Right lobe of liver (tissue), 6 donors: Measurements from ENCODE around the gene PTPRU. TPM values are rescaled to one million over a fixed set of nuclear protein-coding genes. Genes with fewer than 3 reads are reported as not detected.

Experiments used
- ATAC-seq, 4 donors: fragments of 200-7000 bp; cut with Tn5 transposase; one replicate each; pipeline ENCODE4 v1.9.1; 2020; ENCODE audit warnings: mild to moderate bottlenecking in 4 of 4, moderate library complexity in 4 of 4
- DNase-seq, 3 donors: peaks; one replicate each; pipeline ENCODE4 v3.0.0-alpha.2; 2020
- H3K27ac ChIP-seq, 3 donors: fragments of 200-600 bp; one replicate each; pipeline ENCODE4 v1.8.0; 2022
- H3K27me3 ChIP-seq, 2 donors: fragments of 200-600 bp; one replicate each; pipeline ENCODE4 v1.8.0; 2022
- H3K36me3 ChIP-seq, 4 donors: fragments of 200-600 bp; sonication (generic) in 1 of 4; one replicate each; pipeline versions ENCODE4 v1.5.1 to v1.8.0; 2017 to 2022; ENCODE audit warnings: control low read depth in 1 of 4
- H3K4me1 ChIP-seq, 4 donors: fragments of 200-600 bp; sonication (generic) in 1 of 4; one replicate each; pipeline versions ENCODE4 v1.5.1 to v1.8.0; 2017 to 2022; ENCODE audit warnings: control low read depth in 1 of 4
- H3K4me3 ChIP-seq, 3 donors: fragments of 200-600 bp; one replicate each; pipeline ENCODE4 v1.8.0; 2022
- H3K9me3 ChIP-seq, 4 donors: fragments of 200-600 bp; sonication (generic) in 1 of 4; one replicate each; pipeline versions ENCODE4 v1.5.1 to v1.8.0; 2017 to 2022; ENCODE audit warnings: control low read depth in 1 of 4
- POLR2A ChIP-seq: fragments of 450-650 bp; IDR thresholded peaks from one replicate; pipeline ENCODE4 v1.6.1; 2017; ENCODE audit warnings: antibody characterized with exemption, mild to moderate bottlenecking
- WGBS: methylation state at CpG from one replicate; pipeline ENCODE4 v1.1.6; 2018; ENCODE audit warnings: low coverage, low lambda C conversion rate; ENCODE audit not compliant: insufficient coverage; ENCODE audit errors: missing lambda C conversion rate; 5-methylcytosine and 5-hydroxymethylcytosine counted together
- intact Hi-C, 2 donors: fragments of 100-400 bp; cut with DNase I; formaldehyde crosslinking; loops; one replicate each; pipeline versions ENCODE4 v1.11.2 to v1.14.1; 2022
- total RNA-seq, 6 experiments: library from RNA; depleted of rRNA in 2 of 6; stranded (reverse); fragments of >200 nt in 2 of 6; fragmentation: NEBNext Ultra II Directional in 3 of 6; extraction: Animal tissue kit (Norgen Biotek cat#: 25700) in 3 of 6; gene quantifications; one replicate each; pipeline versions ENCODE4 v1.1.0 to v1.2.4, GENCODE V29; 2016 to 2023
- TF ChIP-seq, protein P1 (sequence below), 4 donors: fragments of 200-600 bp in 3 of 4; fragments of 450-650 bp in 1 of 4; IDR thresholded peaks; one replicate each; pipeline versions ENCODE4 v1.5.1 to v1.8.0; 2016 to 2022; ENCODE audit warnings: antibody characterized with exemption in 4 of 4, mild to moderate bottlenecking in 2 of 4
- donor health status: DM: no; HTN: yes; CAD: no.
- donor health status: DM: no; HTN: no; CAD: no.
- donor health status: DM: no; HTN: no; CAD: no.
- donor health status: DM: no; HTN: yes; CAD: no.
- donor health status: DM: no; HTN: yes; CAD: no.

PTPRU gene
- total RNA-seq, 6 experiments from 2014 or later = 4.8 to 22.3 (median 14.5) TPM

DNA sequence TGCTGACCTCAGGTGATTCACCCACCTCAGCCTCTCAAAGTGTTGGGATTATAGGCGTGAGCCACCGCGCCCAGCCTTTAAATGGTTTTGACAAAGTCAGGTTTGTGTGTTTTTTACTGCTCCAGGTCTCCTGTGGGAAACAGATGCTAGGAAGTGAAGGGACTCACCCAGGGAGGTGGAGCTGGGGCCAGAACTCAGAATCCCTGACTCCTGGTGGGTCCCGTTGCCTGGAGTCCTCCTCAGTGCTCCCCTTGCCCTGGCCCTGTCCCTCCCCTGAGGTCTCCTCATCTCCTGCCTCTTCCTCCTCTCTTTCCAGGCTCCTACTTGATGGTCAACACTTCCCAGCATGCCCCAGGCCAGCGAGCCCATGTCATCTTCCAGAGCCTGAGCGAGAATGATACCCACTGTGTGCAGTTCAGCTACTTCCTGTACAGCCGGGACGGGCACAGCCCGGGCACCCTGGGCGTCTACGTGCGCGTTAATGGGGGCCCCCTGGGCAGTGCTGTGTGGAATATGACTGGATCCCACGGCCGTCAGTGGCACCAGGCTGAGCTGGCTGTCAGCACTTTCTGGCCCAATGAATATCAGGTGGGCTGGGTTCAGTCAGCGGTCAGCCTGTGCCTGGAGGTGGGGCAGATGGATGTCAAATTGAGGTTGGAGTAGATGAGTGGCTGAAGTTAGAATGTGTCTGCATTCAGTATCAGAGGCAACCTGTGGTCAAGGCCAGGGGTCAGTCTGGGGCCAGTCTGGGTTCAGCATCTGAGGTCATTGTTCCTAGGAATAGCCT, 22.1 kb downstream of the PTPRU start:
- WGBS = 39% methylated on average over 3 of the region's 16 CpGs
- Histone ChIP-seq H3K9me3 (no peaks in the 10 kb centered on the region), H3K27ac (no peak overlapping the region), H3K4me3 (no peak overlapping the region), H3K27me3 (no peaks in the 10 kb centered on the region), H3K36me3 (no peaks in the 10 kb centered on the region), H3K4me1 (peaks cover 0 to 18% (median 12%) of the 10 kb centered on the region in 4 donors)
- ATAC-seq (peak; percentile 91 to 94 (median 92)), DNase-seq (peak; percentile 77 to 91 (median 86))
- TF ChIP-seq, protein P1, sequence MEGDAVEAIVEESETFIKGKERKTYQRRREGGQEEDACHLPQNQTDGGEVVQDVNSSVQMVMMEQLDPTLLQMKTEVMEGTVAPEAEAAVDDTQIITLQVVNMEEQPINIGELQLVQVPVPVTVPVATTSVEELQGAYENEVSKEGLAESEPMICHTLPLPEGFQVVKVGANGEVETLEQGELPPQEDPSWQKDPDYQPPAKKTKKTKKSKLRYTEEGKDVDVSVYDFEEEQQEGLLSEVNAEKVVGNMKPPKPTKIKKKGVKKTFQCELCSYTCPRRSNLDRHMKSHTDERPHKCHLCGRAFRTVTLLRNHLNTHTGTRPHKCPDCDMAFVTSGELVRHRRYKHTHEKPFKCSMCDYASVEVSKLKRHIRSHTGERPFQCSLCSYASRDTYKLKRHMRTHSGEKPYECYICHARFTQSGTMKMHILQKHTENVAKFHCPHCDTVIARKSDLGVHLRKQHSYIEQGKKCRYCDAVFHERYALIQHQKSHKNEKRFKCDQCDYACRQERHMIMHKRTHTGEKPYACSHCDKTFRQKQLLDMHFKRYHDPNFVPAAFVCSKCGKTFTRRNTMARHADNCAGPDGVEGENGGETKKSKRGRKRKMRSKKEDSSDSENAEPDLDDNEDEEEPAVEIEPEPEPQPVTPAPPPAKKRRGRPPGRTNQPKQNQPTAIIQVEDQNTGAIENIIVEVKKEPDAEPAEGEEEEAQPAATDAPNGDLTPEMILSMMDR (IDR thresholded peaks at IDR 0.05) = no peak
- no peak for TF ChIP-seq POLR2A
- intact Hi-C loops = no loop called here

DNA sequence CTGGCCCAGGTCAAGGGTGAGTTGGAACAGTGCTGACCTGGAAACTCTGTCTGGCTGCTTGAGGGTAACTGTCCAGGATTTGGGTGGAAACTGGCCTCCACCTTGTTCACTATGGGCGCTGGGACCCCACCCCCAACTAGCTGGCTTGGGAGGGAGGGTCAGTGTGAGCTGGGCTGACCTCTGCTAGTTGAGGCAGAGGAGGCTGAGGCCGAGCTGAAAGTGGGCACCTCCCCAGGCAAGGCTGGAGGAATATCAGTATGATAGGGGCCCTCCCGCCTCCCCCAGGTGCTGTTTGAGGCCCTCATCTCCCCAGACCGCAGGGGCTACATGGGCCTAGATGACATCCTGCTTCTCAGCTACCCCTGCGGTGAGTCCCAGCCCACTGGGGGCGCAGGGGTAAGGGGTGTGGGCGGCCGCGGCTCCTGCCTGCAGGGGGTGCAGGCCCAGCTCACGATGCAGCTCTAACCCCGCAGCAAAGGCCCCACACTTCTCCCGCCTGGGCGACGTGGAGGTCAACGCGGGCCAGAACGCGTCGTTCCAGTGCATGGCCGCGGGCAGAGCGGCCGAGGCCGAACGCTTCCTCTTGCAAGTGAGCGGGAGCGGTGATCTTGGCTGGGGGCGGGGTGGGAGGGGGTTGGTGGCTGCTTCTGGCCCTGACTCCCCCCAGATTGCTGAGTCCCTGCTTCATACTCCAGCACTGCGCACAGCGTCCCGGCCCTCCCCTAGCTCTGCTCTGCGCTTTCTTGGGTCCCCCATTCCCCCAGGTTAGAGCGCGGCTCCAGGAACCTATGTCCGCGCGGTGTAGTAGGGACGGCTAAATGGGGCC, 22.9 kb downstream of the PTPRU start:
- intact Hi-C loops = no loop called here
- peak in 2 of 3 donors; percentile 42 to 59 for DNase-seq
- Histone ChIP-seq H3K27ac (peak overlapping the region in 1 of 3 donors; percentile 20), H3K4me3 (peak overlapping the region; percentile 48 to 58 (median 56)), H3K27me3 (no peaks in the 10 kb centered on the region), H3K9me3 (no peaks in the 10 kb centered on the region), H3K36me3 (no peaks in the 10 kb centered on the region), H3K4me1 (peaks cover 0 to 18% (median 12%) of the 10 kb centered on the region in 4 donors)
- TF ChIP-seq, protein P1 (IDR thresholded peaks at IDR 0.05) = no peak
- TF ChIP-seq POLR2A = no peak
- peak; percentile 56 to 68 (median 62) for ATAC-seq
- 0% methylated on average over 1 of the region's 38 CpGs for WGBS

DNA sequence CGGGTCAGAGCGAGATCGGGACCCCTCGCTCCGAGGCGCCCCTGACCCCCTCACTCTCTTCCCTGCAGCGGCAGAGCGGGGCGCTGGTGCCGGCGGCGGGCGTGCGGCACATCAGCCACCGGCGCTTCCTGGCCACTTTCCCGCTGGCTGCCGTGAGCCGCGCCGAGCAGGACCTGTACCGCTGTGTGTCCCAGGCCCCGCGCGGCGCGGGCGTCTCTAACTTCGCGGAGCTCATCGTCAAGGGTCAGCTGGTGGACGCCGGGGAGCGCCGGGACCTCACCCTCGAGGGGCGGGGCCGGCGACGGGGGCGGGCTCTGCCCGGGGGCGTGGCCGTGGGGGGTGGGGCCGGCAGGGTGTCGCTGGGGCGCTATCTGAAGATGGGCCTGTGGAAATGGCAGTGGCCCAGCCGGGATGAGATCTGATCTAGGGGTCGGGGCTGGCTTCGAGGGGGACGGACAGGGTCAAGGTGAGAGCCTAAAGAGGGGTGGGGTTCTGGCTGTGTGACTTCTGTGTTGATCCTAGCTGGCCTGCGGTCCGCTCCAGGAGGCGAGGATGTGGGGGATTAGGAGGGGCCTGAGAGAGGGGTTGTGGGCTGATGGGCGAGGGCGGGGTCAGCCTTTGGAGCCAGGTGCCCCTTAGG, 23.6 kb downstream of the PTPRU start:
- Histone ChIP-seq H3K4me1 (peaks cover 0 to 18% (median 12%) of the 10 kb centered on the region in 4 donors), H3K27me3 (no peaks in the 10 kb centered on the region), H3K4me3 (peak overlapping the region; percentile 48 to 58 (median 56)), H3K27ac (no peak overlapping the region), H3K9me3 (no peaks in the 10 kb centered on the region), H3K36me3 (no peaks in the 10 kb centered on the region)
- 15% methylated on average over 21 of the region's 56 CpGs for WGBS
- DNase-seq (peak; percentile 68 to 77 (median 76)), ATAC-seq (peak; percentile 60 to 78 (median 69))
- intact Hi-C loops = no loop called here
- TF ChIP-seq, protein P1 (IDR thresholded peaks at IDR 0.05) = no peak
- TF ChIP-seq POLR2A = no peak

DNA sequence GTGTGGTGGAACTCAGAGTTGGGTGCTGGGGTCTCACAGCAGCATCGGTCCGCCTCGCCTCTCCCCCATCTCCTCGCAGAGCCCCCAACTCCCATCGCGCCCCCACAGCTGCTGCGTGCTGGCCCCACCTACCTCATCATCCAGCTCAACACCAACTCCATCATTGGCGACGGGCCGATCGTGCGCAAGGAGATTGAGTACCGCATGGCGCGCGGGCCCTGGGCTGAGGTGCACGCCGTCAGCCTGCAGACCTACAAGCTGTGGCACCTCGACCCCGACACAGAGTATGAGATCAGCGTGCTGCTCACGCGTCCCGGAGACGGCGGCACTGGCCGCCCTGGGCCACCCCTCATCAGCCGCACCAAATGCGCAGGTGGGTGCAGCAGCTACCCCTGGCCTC, 24.2 kb downstream of the PTPRU start:
- DNase-seq (no peak), ATAC-seq (no peak)
- H3K4me3 ChIP-seq = no peak overlapping the region
- TF ChIP-seq, protein P1 (IDR thresholded peaks at IDR 0.05) = no peak
- no peak for TF ChIP-seq POLR2A
- H3K4me1 ChIP-seq = peaks cover 0 to 18% (median 12%) of the 10 kb centered on the region in 4 donors
- intact Hi-C loops = no loop called here
- no peak overlapping the region for H3K27ac ChIP-seq
- H3K27me3 ChIP-seq = no peaks in the 10 kb centered on the region
- no peaks in the 10 kb centered on the region for H3K9me3 ChIP-seq
- no peaks in the 10 kb centered on the region for H3K36me3 ChIP-seq
- no CpG with 5 or more reads among the region's 29 CpGs for WGBS
